GM21529 (cell line): Measurements from ENCODE around the gene KLRC1.
"Not testable (repeated sequence)": the region's sequence is repeated elsewhere in the genome, so short reads cannot be mapped to it uniquely, and the experiment has no call there.

Experiments used
- ATAC-seq: cut with Tn5 transposase; IDR thresholded peaks from one replicate; pipeline ENCODE4 v1.9.1; 2021; ENCODE audit not compliant: unreplicated experiment

KLRC1 gene

DNA sequence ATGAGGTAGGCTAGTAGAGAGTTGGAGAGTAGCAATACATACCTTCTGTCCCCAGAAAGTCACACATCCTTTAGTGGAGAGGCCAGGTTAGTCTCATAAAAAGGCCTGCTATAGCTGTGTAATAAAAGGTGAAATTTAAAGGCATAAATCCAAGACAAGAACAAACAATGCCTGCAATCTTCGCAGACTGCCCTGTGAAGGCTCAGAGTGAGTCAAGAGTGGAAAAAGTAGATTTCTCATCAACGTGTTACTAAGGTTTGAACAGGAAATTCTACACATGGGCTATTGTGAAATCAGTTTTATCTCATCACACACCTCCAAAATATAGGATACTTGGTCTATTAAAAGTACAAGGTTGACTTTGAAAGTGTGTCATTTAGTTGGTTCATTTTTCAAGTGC lies at the start of gene KLRC1:
Gene KLRC1, minus strand, starts transcription at position 222 of the 400 bp plus-strand sequence. CDS start 2,221 bp downstream, outside the sequence.
- no peak for ATAC-seq

- ATAC-seq, result no peak
Observed at GRCh38 chr12:10501030-10501429, 47.9 kb upstream of the KLRC1 start.

DNA sequence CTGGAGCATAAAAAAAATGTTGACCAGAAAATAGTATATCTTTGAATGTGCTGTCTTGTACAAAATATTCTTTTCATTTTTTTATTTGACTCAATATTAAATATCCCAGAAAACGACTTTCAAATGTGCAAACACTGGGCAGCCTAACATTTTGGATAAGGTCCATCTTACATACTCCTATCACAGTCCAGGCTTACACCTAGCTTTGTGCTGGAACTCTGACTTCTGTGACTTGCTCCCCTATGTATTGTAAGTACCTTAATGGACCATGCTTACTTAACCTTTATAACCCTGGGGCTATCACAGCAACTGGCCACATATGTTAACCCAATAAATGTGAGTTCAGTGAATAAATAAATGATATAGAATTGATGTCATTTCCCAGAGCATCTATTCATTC lies 44.9 kb upstream of the KLRC1 start:
- no peak for ATAC-seq

GRCh38 chr12:10497602-10498001 lies 44.4 kb upstream of the KLRC1 start:
- ATAC-seq, result no peak

DNA sequence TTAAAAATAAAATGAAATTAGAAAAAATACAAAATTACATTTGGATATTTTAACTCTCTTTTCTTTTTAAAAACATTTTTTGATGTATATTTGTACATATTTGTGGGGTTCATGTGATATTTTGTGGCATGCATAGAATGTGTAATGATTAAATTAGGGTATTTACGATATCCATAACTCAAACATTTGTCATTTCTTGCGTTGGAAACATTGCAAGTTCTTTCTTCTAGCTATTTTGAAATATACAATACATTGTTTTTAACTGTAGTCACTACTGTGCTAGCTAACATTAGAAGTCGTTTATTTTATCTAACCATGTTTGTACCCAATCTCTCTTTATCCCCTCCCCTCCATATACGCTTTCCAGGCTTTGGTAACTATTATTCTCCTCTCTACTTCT lies 38.6 kb upstream of the KLRC1 start:
- no peak for ATAC-seq

DNA sequence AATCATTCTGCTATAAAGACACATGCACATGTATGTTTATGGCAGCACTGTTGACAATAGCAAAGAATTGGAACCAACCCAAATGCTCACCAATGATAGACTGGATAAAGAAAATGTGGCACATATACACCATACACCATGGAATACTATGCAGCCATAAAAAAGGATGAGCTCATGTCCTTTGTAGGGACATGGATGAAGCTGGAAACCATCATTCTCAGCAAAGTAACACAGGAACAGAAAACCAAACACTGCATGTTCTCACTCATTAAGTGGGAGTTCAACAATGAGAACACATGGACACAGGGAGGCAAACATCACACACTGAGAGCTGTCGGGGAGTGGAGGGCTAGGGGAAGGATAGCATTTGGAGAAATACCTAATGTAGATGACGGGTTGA lies 34.2 kb upstream of the KLRC1 start:
- ATAC-seq, result not testable (repeated sequence)

DNA sequence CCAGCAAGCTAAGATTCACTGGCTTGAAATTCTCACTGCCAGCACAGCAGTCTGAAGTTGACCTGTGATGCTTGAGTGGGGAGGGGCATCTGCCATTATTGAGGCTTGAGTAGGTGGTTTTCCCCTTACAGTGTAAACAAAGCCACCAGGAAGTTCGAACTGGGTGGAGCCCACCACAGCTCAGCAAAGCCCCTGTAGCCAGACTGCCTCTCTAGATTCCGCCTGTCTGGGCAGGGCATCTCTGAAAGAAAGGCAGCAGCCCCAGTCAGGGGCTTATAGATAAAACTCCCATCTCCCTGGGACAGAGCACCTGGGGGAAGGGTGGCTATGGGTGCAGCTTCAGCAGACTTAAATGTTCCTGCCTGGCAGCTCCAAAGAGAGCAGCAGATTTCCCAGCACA lies 28.7 kb upstream of the KLRC1 start:
- ATAC-seq, result not testable (repeated sequence)

GRCh38 chr12:10472808-10473207 lies 19.6 kb upstream of the KLRC1 start:
- ATAC-seq, result not testable (repeated sequence)

- no peak for ATAC-seq
Observed at GRCh38 chr12:10469701-10470100, 16.5 kb upstream of the KLRC1 start.

GRCh38 chr12:10466311-10466710 lies 13.1 kb upstream of the KLRC1 start:
- ATAC-seq, result no peak

DNA sequence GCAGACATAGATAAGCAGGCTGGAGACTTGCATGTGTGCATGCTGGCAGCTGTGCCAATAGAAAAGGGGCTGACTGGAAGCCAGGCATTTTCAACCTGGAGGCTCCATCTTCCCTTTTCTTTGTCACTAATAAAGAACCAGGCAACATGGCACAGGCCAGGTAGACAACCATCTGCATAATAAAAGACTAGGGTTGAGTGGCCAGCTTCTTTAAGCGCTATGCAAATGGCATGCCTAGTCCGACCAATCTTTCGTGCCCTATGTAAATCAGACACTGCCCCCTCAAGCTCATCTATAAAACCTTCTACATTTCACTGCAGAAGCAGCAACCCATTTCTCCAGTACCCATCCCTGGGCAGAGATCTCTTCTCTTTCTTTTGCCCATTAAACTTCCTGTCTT lies 4.6 kb upstream of the KLRC1 start:
- no peak for ATAC-seq

- no peak for ATAC-seq
Observed at GRCh38 chr12:10456856-10457255, 3.7 kb upstream of the KLRC1 start.

GRCh38 chr12:10455766-10456165 lies 2.6 kb upstream of the KLRC1 start:
- no peak for ATAC-seq

DNA sequence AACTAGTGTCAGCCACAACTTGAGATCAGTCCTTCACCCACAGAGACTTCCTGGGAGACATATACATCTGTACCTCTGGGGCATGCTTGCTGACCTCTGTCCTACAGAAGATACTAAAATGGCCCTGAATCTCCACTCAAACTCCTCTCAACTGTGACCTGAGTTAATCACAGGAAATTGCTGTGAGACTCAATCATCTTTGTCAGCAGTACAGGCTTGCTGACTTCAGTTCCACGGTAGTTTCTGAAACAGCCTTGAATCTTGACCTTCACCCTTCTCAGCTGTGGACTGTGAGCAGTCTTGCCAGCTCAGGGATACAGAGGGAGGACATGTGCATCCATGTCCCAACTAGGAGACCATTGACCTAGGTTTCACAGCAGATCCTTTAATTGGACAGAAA lies 1.4 kb upstream of the KLRC1 start:
- no peak for ATAC-seq

GRCh38 chr12:10448236-10448635 lies 4.9 kb downstream of the KLRC1 start:
- no peak for ATAC-seq

GRCh38 chr12:10446052-10446451 lies 7.1 kb downstream of the KLRC1 start:
- not testable (repeated sequence) for ATAC-seq

- ATAC-seq, result not testable (repeated sequence)
Observed at GRCh38 chr12:10441144-10441543, 12.0 kb downstream of the KLRC1 start.

GRCh38 chr12:10439608-10440274 lies 13.4 kb downstream of the KLRC1 start:
- not testable (repeated sequence) for ATAC-seq

GRCh38 chr12:10437601-10438000 lies 15.6 kb downstream of the KLRC1 start:
- not testable (repeated sequence) for ATAC-seq

- not testable (repeated sequence) for ATAC-seq
Observed at GRCh38 chr12:10435816-10436215, 17.4 kb downstream of the KLRC1 start, which contains the start of gene KLRC2. Gene KLRC2, minus strand, starts transcription at chr12:10436010. Its CDS starts 24 bp downstream, at chr12:10435986.

- not testable (repeated sequence) for ATAC-seq
Observed at GRCh38 chr12:10430623-10431022, 22.6 kb downstream of the KLRC1 start.

DNA sequence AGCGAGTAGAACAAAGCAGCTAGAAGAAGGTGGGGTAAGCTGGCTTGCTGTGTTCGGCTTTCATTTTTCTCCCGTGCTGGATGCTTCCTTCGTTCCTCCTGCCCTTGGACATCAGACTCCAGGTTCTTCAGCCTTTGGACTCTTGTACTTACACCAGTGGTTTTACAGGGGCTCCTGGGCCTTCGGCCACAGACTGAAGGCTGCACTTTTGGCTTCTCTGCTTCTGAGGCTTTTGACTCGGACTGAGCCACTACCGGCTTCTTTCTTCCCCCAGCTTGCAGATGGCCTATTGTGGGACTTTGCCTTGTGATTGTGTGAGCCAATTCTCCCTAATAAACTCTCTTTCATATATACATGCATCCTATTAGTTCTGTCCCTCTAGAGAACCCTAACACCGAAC lies 27.2 kb downstream of the KLRC1 start:
- not testable (repeated sequence) for ATAC-seq
